ENCODE measurements around the gene KCNA5.

KCNA5 gene

GRCh38 chr12:5027046-5027821, 16.4 kb upstream of the KCNA5 start:
- DNase-seq (ENCODE audit: low read depth): no peak

- no peak for DNase-seq (ENCODE audit: low read depth)
Observed at GRCh38 chr12:5030066-5030465, 13.6 kb upstream of the KCNA5 start.

GRCh38 chr12:5031242-5031641, 12.4 kb upstream of the KCNA5 start:
- DNase-seq (ENCODE audit: low read depth): no peak

GRCh38 chr12:5031958-5032357, 11.7 kb upstream of the KCNA5 start:
- DNase-seq (ENCODE audit: low read depth): no peak

- no peak for DNase-seq (ENCODE audit: low read depth)
Observed at GRCh38 chr12:5032821-5033220, 10.9 kb upstream of the KCNA5 start.

- no peak for DNase-seq (ENCODE audit: low read depth)
Observed at GRCh38 chr12:5033883-5034282, 9.8 kb upstream of the KCNA5 start.

- DNase-seq (ENCODE audit: low read depth): no peak
Observed at GRCh38 chr12:5034603-5035002, 9.1 kb upstream of the KCNA5 start.

- no peak for DNase-seq (ENCODE audit: low read depth)
Observed at GRCh38 chr12:5035618-5036017, 8.1 kb upstream of the KCNA5 start.

GRCh38 chr12:5036031-5036430, 7.6 kb upstream of the KCNA5 start:
- no peak for DNase-seq (ENCODE audit: low read depth)

GRCh38 chr12:5037795-5038357, 5.8 kb upstream of the KCNA5 start:
- no peak for DNase-seq (ENCODE audit: low read depth)

- no peak for DNase-seq (ENCODE audit: low read depth)
Observed at GRCh38 chr12:5038781-5039311, 4.8 kb upstream of the KCNA5 start.

GRCh38 chr12:5039815-5040214, 3.9 kb upstream of the KCNA5 start:
- no peak for DNase-seq (ENCODE audit: low read depth)

- no peak for DNase-seq (ENCODE audit: low read depth)
Observed at GRCh38 chr12:5040368-5040767, 3.3 kb upstream of the KCNA5 start.

GRCh38 chr12:5044420-5045295, 979 bp downstream of the KCNA5 start:
- DNase-seq (ENCODE audit: low read depth): no peak

- no peak for DNase-seq (ENCODE audit: low read depth)
Observed at GRCh38 chr12:5047094-5047493, 3.4 kb downstream of the KCNA5 start.

- DNase-seq (ENCODE audit: low read depth): no peak
Observed at GRCh38 chr12:5047729-5048128, 4.0 kb downstream of the KCNA5 start.

- no peak for DNase-seq (ENCODE audit: low read depth)
Observed at GRCh38 chr12:5050542-5050941, 6.9 kb downstream of the KCNA5 start.

GRCh38 chr12:5051334-5051733, 7.7 kb downstream of the KCNA5 start:
- DNase-seq (ENCODE audit: low read depth): no peak

- no peak for DNase-seq (ENCODE audit: low read depth)
Observed at GRCh38 chr12:5051913-5052312, 8.2 kb downstream of the KCNA5 start.

GRCh38 chr12:5052348-5052747, 8.7 kb downstream of the KCNA5 start:
- DNase-seq (ENCODE audit: low read depth): no peak

- DNase-seq (ENCODE audit: low read depth): no peak
Observed at GRCh38 chr12:5059358-5059757, 15.7 kb downstream of the KCNA5 start.

GRCh38 chr12:5060958-5061357, 17.3 kb downstream of the KCNA5 start:
- DNase-seq (ENCODE audit: low read depth): no peak

- no peak for DNase-seq (ENCODE audit: low read depth)
Observed at GRCh38 chr12:5063149-5063548, 19.5 kb downstream of the KCNA5 start.

Data from amniotic epithelial cell (primary cell).